ENCODE data around the gene PGP. TPM values are rescaled to one million over a fixed set of nuclear protein-coding genes. Genes with fewer than 3 reads are reported as not detected.

Gene PGP
- total and polyA plus RNA-seq, 4 experiments from 2014 or later, result 7.8 to 27.3 (median 19.7) TPM

GRCh38 chr16:2228161-2228824 lies 13.7 kb upstream of the PGP start:
- Histone ChIP-seq H3K4me3 (ENCODE audit: low read length in 2 of 2) (no peak overlapping the region), H3K9me3 (ENCODE audit: control insufficient read depth in 1 of 2, low read length in 2 of 2) (no peaks in the 10 kb centered on the region), H3K36me3 (ENCODE audit: insufficient read depth, low read length) (peaks cover 41% of the 10 kb centered on the region), H3K27ac (ENCODE audit: low read depth, low read length) (no peak overlapping the region), H3K4me1 (ENCODE audit: insufficient read depth, low read length) (peaks cover 14% of the 10 kb centered on the region), H3K27me3 (ENCODE audit: insufficient read depth, low read length) (no peaks in the 10 kb centered on the region)
- peaks cover 9 to 26% of the 10 kb centered on the region in 2 donors for H3K36me3 Mint-ChIP-seq
- no peak for DNase-seq
- peaks cover 6 to 23% (median 15%) of the 10 kb centered on the region in 4 donors for H3K4me1 Mint-ChIP-seq
- no peak overlapping the region for H3K27ac Mint-ChIP-seq
- ChIA-PET CTCF (ENCODE audit: partially characterized antibody) (no interaction called here), POLR2A (ENCODE audit: partially characterized antibody) (interaction anchor here (1.1 kb wide), 1 partner anchor 23 kb away, joined by 4 read pairs; the partner anchor contains the start of gene MLST8)
- H3K9me3 Mint-ChIP-seq, result no peaks in the 10 kb centered on the region
- H3K4me3 Mint-ChIP-seq, result no peak overlapping the region
- intact Hi-C loops (cut with micrococcal nuclease), result no loop called here
- H3K27me3 Mint-ChIP-seq, result peaks cover 0 to 1% of the 10 kb centered on the region in 2 donors

DNA sequence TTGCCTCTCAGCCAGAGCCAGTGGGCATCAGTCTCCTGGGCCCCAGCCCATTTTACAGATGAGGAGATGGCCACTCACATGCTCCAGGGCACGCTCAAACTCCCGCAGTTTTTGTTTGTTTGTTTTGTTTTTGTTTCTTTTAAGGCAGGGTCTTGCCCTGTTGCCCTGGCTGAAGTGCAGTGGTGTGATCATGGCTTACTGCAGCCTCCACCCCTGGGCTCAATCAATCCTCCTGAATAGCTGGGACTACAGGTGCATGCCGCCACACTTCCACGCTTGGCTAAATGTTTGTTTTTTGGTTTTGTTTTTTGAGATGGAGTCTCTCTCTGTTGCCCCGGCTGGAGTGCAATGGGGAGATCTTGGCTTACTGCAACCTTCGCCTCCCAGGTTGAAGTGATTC lies 12.3 kb upstream of the PGP start:
- H3K27me3 ChIP-seq (ENCODE audit: insufficient read depth, low read length), result no peaks in the 10 kb centered on the region
- peaks cover 14% of the 10 kb centered on the region for H3K4me1 ChIP-seq (ENCODE audit: insufficient read depth, low read length)
- H3K4me3 ChIP-seq (ENCODE audit: low read length in 2 of 2), result no peak overlapping the region
- no peak for DNase-seq
- Mint-ChIP-seq H3K4me1 (peaks cover 7 to 27% (median 19%) of the 10 kb centered on the region in 4 donors), H3K36me3 (peaks cover 9 to 23% of the 10 kb centered on the region in 2 donors), H3K4me3 (peak overlapping the region in 1 of 8 donors; percentile 27), H3K27me3 (peaks cover 0 to 1% of the 10 kb centered on the region in 2 donors), H3K9me3 (no peaks in the 10 kb centered on the region), H3K27ac (peak overlapping the region in 1 of 7 donors; percentile 11)
- intact Hi-C loops (cut with micrococcal nuclease), result no loop called here
- ChIA-PET POLR2A (ENCODE audit: partially characterized antibody) (interaction anchor here (1.5 to 1.6 kb wide), 2 partner anchors 12 to 262 kb away, joined by 3 to 4 read pairs; partner anchors contain the start of genes PGP and RPS2), CTCF (ENCODE audit: partially characterized antibody) (no interaction called here)
- no peaks in the 10 kb centered on the region for H3K9me3 ChIP-seq (ENCODE audit: control insufficient read depth in 1 of 2, low read length in 2 of 2)
- H3K36me3 ChIP-seq (ENCODE audit: insufficient read depth, low read length), result peaks cover 33% of the 10 kb centered on the region
- no peak overlapping the region for H3K27ac ChIP-seq (ENCODE audit: low read depth, low read length)

DNA sequence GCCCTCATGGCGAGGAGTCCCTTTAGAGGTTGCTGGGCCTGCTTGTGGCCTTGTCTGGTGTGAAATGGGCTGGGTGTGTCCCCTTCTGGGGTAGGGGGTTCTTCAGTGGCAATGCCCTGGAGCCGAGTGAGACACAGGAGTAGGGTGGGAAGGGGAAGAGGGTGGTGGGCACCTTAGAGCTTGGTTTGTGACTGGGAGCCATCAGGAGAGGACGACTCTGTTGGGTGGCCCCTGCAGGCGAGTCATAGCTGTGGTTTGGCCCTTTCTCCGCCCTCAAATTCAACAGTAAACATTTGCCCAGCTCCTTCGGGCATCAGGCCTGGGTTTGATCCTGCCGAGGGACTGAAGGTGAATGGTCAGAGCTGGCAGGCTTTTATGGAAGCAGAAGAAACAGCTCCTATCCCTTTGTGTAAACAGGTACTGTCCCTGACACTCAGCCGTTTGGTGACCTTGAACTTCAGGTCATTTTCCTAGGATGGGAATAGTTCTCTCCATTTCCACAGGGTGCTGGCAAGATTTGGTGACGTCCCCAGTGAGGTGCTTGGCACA lies 11.7 kb upstream of the PGP start:
- Mint-ChIP-seq H3K27me3 (peaks cover 0 to 1% of the 10 kb centered on the region in 2 donors), H3K36me3 (peaks cover 9 to 20% of the 10 kb centered on the region in 2 donors), H3K27ac (peak overlapping the region in 1 of 7 donors; percentile 11), H3K4me3 (peak overlapping the region in 2 of 8 donors; percentile 36 to 59), H3K9me3 (no peaks in the 10 kb centered on the region), H3K4me1 (peaks cover 7 to 27% (median 19%) of the 10 kb centered on the region in 4 donors)
- intact Hi-C loops (cut with micrococcal nuclease), result no loop called here
- Histone ChIP-seq H3K36me3 (ENCODE audit: insufficient read depth, low read length) (peaks cover 27% of the 10 kb centered on the region), H3K4me3 (ENCODE audit: low read length in 2 of 2) (no peak overlapping the region), H3K27ac (ENCODE audit: low read depth, low read length) (no peak overlapping the region), H3K4me1 (ENCODE audit: insufficient read depth, low read length) (peaks cover 14% of the 10 kb centered on the region), H3K27me3 (ENCODE audit: insufficient read depth, low read length) (no peaks in the 10 kb centered on the region), H3K9me3 (ENCODE audit: control insufficient read depth in 1 of 2, low read length in 2 of 2) (no peaks in the 10 kb centered on the region)
- ChIA-PET POLR2A (ENCODE audit: partially characterized antibody) (interaction anchor here (1.5 to 1.6 kb wide), 2 partner anchors 12 to 262 kb away, joined by 3 to 4 read pairs; partner anchors contain the start of genes PGP and RPS2), CTCF (ENCODE audit: partially characterized antibody) (no interaction called here)
- no peak for DNase-seq

DNA sequence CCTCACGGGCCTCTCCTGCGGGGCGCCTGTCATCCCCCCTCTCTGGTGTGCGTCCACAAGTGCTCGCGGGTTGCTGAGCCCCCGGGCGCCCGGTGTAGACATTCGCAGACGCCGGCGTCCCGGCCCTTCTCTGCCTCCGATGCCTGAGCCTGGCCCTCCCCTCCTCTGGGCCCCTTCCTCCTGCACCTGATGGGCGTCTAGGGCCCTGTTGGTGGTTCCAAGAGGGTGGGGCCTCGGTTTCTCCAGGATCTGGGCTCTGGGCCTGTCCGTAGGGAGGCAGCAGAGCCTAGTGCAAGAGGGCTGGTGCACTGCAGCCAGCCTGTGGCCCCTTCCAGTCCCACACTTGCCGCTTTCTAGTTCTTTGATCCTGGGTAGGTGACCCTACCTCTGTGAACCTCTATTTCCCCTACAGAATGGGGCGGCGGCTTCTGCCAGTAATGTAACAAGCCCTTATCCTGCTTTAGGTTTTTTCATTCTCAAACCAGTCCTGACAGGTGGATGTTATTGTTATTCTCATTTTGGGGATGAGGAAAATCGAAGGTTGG lies 9.4 kb upstream of the PGP start:
- Histone ChIP-seq H3K27ac (ENCODE audit: low read depth, low read length) (peak overlapping the region; percentile 90), H3K36me3 (ENCODE audit: insufficient read depth, low read length) (peaks cover 12% of the 10 kb centered on the region), H3K27me3 (ENCODE audit: insufficient read depth, low read length) (no peaks in the 10 kb centered on the region), H3K4me1 (ENCODE audit: insufficient read depth, low read length) (peaks cover 14% of the 10 kb centered on the region), H3K9me3 (ENCODE audit: control insufficient read depth in 1 of 2, low read length in 2 of 2) (no peaks in the 10 kb centered on the region), H3K4me3 (ENCODE audit: low read length in 2 of 2) (peak overlapping the region; percentile 81 to 84)
- Mint-ChIP-seq H3K4me3 (peak overlapping the region; percentile 77 to 91 (median 82)), H3K36me3 (peaks cover 4 to 10% of the 10 kb centered on the region in 2 donors), H3K27me3 (no peaks in the 10 kb centered on the region), H3K4me1 (peaks cover 7 to 27% (median 19%) of the 10 kb centered on the region in 4 donors), H3K27ac (peak overlapping the region in 6 of 7 donors; percentile 68 to 85 (median 80)), H3K9me3 (no peaks in the 10 kb centered on the region)
- ChIA-PET CTCF (ENCODE audit: partially characterized antibody) (no interaction called here), POLR2A (ENCODE audit: partially characterized antibody) (interaction anchor here (1.0 to 3.7 kb wide), 6 partner anchors 9 to 518 kb away, joined by 3 to 22 read pairs (median 8); partner anchors contain the start of genes ECI1, MAPK8IP3, MLST8 and NHERF2)
- DNase-seq, result peak in 1 of 5 donors; percentile 42
- intact Hi-C loops (cut with micrococcal nuclease), result loop anchor here (1.0 kb wide), 5 partner anchors 9 to 69 kb away; partner anchors contain the start of genes ECI1, MLST8, RNPS1 and TRAF7

GRCh38 chr16:2223221-2223941 lies 8.7 kb upstream of the PGP start, which contains the start of gene E4F1:
Gene E4F1, plus strand, starts transcription at chr16:2223591. Its CDS starts 23 bp downstream, at chr16:2223614.
- H3K9me3 Mint-ChIP-seq, result no peaks in the 10 kb centered on the region
- Histone ChIP-seq H3K36me3 (ENCODE audit: insufficient read depth, low read length) (peaks cover 6% of the 10 kb centered on the region), H3K27me3 (ENCODE audit: insufficient read depth, low read length) (no peaks in the 10 kb centered on the region), H3K4me1 (ENCODE audit: insufficient read depth, low read length) (peaks cover 14% of the 10 kb centered on the region), H3K27ac (ENCODE audit: low read depth, low read length) (peak within 1 kb of the TSS; percentile 90), H3K9me3 (ENCODE audit: control insufficient read depth in 1 of 2, low read length in 2 of 2) (no peaks in the 10 kb centered on the region), H3K4me3 (ENCODE audit: low read length in 2 of 2) (peak within 1 kb of the TSS; percentile 81 to 84)
- no peaks in the 10 kb centered on the region for H3K27me3 Mint-ChIP-seq
- peaks cover 4 to 10% of the 10 kb centered on the region in 2 donors for H3K36me3 Mint-ChIP-seq
- ChIA-PET CTCF (ENCODE audit: partially characterized antibody) (interaction anchor here (0.8 to 1.8 kb wide), 3 partner anchors 9 to 29 kb away, joined by 3 to 4 read pairs (median 4); partner anchors contain the start of genes ECI1 and PGP), POLR2A (ENCODE audit: partially characterized antibody) (interaction anchor here (1.0 to 3.7 kb wide), 7 partner anchors 9 to 518 kb away, joined by 3 to 22 read pairs (median 9); partner anchors contain the start of genes BRICD5, ECI1, MAPK8IP3 and MLST8)
- intact Hi-C loops (cut with micrococcal nuclease), result loop anchor here (1.0 kb wide), 5 partner anchors 8 to 68 kb away; partner anchors contain the start of genes ECI1, MLST8, RNPS1 and TRAF7
- DNase-seq, result peak; percentile 97 to 99 (median 99)
- peak within 1 kb of the TSS; percentile 82 to 94 (median 89) for H3K27ac Mint-ChIP-seq
- peak within 1 kb of the TSS; percentile 85 to 93 (median 90) for H3K4me3 Mint-ChIP-seq
- peaks cover 7 to 27% (median 19%) of the 10 kb centered on the region in 4 donors for H3K4me1 Mint-ChIP-seq

DNA sequence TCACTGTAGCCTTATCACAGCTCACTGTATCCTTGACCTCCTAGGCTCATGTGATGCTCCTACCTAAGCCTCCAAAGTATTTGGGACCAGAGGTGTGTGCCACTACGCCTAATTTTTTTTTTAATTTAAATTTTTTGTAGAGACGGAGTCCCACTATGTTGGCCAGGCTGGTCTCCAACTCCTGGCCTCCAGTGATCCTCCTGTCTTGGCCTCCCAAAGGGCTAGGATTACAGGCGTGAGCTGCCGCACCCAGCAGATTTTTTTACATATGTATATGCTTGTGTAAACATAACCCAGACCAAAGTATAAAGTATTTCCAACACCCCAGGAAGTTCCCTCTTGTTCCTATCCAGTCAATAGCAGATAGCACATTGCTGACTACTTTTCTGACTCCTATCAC lies 1.7 kb upstream of the PGP start:
- intact Hi-C loops (cut with micrococcal nuclease), result no loop called here
- Histone ChIP-seq H3K4me1 (ENCODE audit: insufficient read depth, low read length) (peaks cover 20% of the 10 kb centered on the region), H3K9me3 (ENCODE audit: control insufficient read depth in 1 of 2, low read length in 2 of 2) (no peaks in the 10 kb centered on the region), H3K4me3 (ENCODE audit: low read length in 2 of 2) (no peak overlapping the region), H3K27ac (ENCODE audit: low read depth, low read length) (no peak overlapping the region), H3K36me3 (ENCODE audit: insufficient read depth, low read length) (peaks cover 9% of the 10 kb centered on the region), H3K27me3 (ENCODE audit: insufficient read depth, low read length) (no peaks in the 10 kb centered on the region)
- peak overlapping the region in 7 of 8 donors; percentile 51 to 89 (median 58) for H3K4me3 Mint-ChIP-seq
- H3K27ac Mint-ChIP-seq, result peak overlapping the region in 2 of 7 donors; percentile 67 to 81
- H3K4me1 Mint-ChIP-seq, result peaks cover 8 to 27% (median 17%) of the 10 kb centered on the region in 4 donors
- ChIA-PET CTCF (ENCODE audit: partially characterized antibody) (interaction anchor here (1.8 kb wide), 1 partner anchor 22 kb away, joined by 8 read pairs; no protein-coding TSS in a partner anchor), POLR2A (ENCODE audit: partially characterized antibody) (interaction anchor here (0.9 to 3.3 kb wide), 5 partner anchors 10 to 61 kb away, joined by 3 to 48 read pairs (median 25); partner anchors contain the start of genes DNASE1L2, ECI1, MLST8 and TRAF7)
- peaks cover 0 to 6% of the 10 kb centered on the region in 2 donors for H3K36me3 Mint-ChIP-seq
- no peaks in the 10 kb centered on the region for H3K27me3 Mint-ChIP-seq
- H3K9me3 Mint-ChIP-seq, result no peaks in the 10 kb centered on the region
- DNase-seq, result peak in 1 of 5 donors; percentile 32

Data from CD4-positive, alpha-beta memory T cell (primary cell).